ENCODE results near the gene RPTOR.
"Not testable (repeated sequence)": the region's sequence is repeated elsewhere in the genome, so short reads cannot be mapped to it uniquely, and the experiment has no call there.

RPTOR gene

GRCh38 chr17:80805032-80805751 is 260.6 kb downstream of the RPTOR start:
- no peak for DNase-seq

- DNase-seq: no peak
Observed at GRCh38 chr17:80807014-80807413, 262.4 kb downstream of the RPTOR start.

- no peak for DNase-seq
Observed at GRCh38 chr17:80807882-80808281, 263.2 kb downstream of the RPTOR start.

GRCh38 chr17:80811181-80812105 is 266.8 kb downstream of the RPTOR start:
- DNase-seq: no peak

GRCh38 chr17:80812362-80813088 is 267.9 kb downstream of the RPTOR start:
- DNase-seq: no peak

- DNase-seq: no peak
Observed at GRCh38 chr17:80813318-80813717, 268.7 kb downstream of the RPTOR start.

GRCh38 chr17:80814491-80814890 is 269.9 kb downstream of the RPTOR start:
- DNase-seq: no peak

GRCh38 chr17:80815151-80815681 is 270.6 kb downstream of the RPTOR start:
- no peak for DNase-seq

GRCh38 chr17:80815718-80816117 is 271.1 kb downstream of the RPTOR start:
- DNase-seq: not testable (repeated sequence)

- DNase-seq: no peak
Observed at GRCh38 chr17:80816241-80817103, 271.8 kb downstream of the RPTOR start.

- DNase-seq: no peak
Observed at GRCh38 chr17:80817321-80817845, 272.7 kb downstream of the RPTOR start.

GRCh38 chr17:80817861-80818260 is 273.2 kb downstream of the RPTOR start:
- peak; percentile 33 for DNase-seq

GRCh38 chr17:80818871-80819270 is 274.2 kb downstream of the RPTOR start:
- no peak for DNase-seq

GRCh38 chr17:80819422-80820164 is 275.0 kb downstream of the RPTOR start:
- no peak for DNase-seq

GRCh38 chr17:80820331-80820730 is 275.7 kb downstream of the RPTOR start:
- no peak for DNase-seq

- DNase-seq: no peak
Observed at GRCh38 chr17:80821546-80821945, 276.9 kb downstream of the RPTOR start.

- no peak for DNase-seq
Observed at GRCh38 chr17:80822021-80822699, 277.5 kb downstream of the RPTOR start.

- no peak for DNase-seq
Observed at GRCh38 chr17:80822700-80823410, 278.2 kb downstream of the RPTOR start.

GRCh38 chr17:80824549-80825470 is 280.2 kb downstream of the RPTOR start:
- no peak for DNase-seq
